GM13977 (cell line): ENCODE data around the gene POLR1E.

Source experiments
- DNase-seq: peaks from one replicate; pipeline ENCODE4 v3.0.0; 2012; ENCODE audit warnings: low spot score
- in situ Hi-C: fragments of 300-500 bp; cut with MboI; formaldehyde crosslinking; loops from one replicate; pipeline ENCODE4 v1.12.0; 2022; ENCODE audit warnings: low sequenced_read_pairs, low pct_unique_long_range_greater_than_20kb, mixed read lengths, inconsistent platforms; ENCODE audit not compliant: unreplicated experiment
- TF ChIP-seq, protein P1 (sequence below): IDR thresholded peaks from 2 replicates; pipeline ENCODE4 v1.5.1; 2012; ENCODE audit warnings: mild to moderate bottlenecking, control low read depth; ENCODE audit not compliant: insufficient read depth; ENCODE audit errors: extremely low read depth, missing control alignments

POLR1E gene

DNA sequence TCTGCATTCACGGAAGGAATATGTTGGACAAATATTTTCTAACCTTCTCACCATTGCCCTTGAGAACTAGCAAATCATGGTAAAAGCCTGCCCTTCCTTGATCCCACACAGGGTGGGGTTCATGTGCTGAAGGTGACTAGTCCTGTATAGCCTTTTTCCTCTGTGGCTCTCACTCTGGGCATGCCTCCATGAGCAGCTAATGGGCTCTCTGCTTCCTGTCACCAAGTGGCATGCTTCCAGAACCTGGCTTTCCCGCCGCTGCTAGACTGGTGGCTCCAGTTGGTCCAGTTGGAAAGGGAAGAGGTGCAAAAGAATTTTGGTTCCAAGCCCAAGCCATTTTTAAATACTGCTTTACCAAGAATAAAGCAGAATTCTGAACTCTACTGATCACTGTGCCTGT, 54.9 kb downstream of the POLR1E start:
- in situ Hi-C loops: no loop called here
- TF ChIP-seq, protein P1, sequence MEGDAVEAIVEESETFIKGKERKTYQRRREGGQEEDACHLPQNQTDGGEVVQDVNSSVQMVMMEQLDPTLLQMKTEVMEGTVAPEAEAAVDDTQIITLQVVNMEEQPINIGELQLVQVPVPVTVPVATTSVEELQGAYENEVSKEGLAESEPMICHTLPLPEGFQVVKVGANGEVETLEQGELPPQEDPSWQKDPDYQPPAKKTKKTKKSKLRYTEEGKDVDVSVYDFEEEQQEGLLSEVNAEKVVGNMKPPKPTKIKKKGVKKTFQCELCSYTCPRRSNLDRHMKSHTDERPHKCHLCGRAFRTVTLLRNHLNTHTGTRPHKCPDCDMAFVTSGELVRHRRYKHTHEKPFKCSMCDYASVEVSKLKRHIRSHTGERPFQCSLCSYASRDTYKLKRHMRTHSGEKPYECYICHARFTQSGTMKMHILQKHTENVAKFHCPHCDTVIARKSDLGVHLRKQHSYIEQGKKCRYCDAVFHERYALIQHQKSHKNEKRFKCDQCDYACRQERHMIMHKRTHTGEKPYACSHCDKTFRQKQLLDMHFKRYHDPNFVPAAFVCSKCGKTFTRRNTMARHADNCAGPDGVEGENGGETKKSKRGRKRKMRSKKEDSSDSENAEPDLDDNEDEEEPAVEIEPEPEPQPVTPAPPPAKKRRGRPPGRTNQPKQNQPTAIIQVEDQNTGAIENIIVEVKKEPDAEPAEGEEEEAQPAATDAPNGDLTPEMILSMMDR: no peak
- no peak for DNase-seq

DNA sequence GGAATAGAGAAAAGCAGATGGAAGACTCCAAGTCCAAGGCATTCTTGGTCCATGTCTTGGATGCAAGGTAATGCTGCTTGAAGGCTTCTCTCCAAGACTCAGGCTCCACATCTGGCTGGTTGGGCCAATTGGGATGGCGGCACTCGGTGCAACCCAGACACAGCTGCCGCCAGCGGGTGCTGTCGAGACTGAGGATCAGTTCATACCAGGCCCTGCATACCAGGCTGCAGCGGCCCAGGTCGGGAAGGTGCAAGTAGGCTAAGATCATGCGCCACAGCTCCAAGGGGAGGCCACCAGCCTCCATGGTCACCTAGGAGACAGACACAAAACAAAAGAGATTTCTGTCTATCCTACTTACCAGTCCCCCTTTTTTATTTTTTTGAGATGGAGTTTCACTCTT, 55.7 kb downstream of the POLR1E start:
- in situ Hi-C loops: no loop called here
- TF ChIP-seq, protein P1: no peak
- DNase-seq: no peak

DNA sequence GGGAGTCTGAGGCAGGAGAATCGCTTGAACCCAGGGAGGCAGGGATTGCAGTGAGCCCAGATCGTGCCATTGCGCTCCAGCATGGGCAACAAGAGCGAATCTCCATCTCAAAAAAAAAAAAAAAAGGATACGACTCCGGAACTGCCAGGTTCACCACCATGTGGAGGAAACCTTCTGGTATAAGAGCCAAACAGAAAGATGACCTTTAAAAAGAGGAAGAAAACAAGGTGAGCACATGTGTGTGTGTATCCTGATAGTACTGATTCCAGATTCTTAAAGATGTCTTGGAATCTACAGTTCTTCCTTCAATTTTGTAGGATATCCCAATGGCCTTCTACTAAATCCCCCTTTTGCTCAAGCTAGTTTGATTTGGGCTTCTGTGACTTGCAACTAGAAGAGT, 56.7 kb downstream of the POLR1E start:
- DNase-seq: no peak
- in situ Hi-C loops: no loop called here
- TF ChIP-seq, protein P1: no peak

DNA sequence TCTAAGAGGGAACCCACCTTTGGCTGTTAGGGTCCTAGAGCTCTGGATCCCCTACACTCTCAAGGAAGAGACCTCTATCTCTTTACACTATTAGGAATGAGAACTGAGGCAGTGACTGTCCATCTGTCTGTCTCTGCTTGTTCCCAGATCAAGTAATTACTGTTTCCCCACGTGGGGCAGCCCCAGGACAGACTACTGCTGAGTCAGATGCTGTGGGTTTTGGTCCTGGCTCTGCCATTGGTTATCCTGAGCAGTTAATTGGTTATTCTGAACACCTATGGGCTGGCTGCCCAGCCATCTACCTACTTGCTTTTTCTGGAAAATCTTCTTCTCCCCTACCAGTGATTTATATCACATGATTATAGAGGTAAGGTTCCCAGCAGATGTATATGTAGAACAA, 57.1 kb downstream of the POLR1E start:
- in situ Hi-C loops: no loop called here

DNA sequence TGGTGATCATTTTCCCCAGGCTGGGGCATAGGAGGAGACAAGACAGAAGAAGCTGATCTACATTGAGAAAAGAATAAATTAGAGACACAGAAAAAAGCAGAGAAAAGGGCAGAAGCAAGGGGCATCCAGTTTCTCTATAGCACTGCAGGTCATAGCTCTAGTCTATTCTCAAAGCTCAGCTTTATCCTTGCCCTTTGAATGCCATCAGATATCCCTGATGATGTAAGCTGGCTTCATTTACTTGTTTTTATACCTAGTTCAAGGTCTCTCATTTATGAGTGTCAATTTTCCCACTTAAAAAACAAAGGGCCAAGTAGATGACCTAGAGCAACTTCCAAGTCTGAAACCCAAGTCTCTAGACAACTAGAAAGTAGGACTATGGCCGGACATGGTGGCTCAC, 57.7 kb downstream of the POLR1E start:
- in situ Hi-C loops: no loop called here
- TF ChIP-seq, protein P1: no peak
- DNase-seq: no peak

More for the DNA sequence above, 57.1 kb downstream of the POLR1E start:
- TF ChIP-seq, protein P1: no peak
- no peak for DNase-seq

DNA sequence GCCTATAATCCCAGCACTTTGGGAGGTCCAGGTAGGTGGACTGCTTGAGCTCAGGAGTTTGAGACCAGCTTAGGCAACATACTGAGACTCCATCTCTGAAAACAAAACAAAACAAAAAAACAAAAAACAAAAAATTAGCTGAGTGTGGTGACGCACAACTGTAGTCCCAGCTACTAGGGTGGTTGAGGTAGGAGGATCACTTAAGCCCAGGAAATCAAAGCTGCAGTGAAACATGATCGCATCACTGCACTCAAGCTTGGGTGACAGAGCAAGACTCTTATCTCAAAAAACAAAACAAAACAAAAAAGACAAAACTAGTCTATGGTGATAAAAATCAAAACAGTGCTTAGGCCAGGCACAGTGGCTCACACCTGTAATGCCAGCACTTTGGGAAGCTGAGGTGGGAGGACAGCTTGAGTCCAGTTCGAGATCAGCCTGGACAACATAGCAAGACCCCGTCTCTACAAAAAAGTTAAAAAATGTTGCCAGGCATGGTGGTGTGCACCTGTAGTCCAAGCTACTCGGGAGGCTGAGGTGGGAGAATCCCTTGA, 61.7 kb downstream of the POLR1E start:
- DNase-seq: no peak
- TF ChIP-seq, protein P1: no peak
- in situ Hi-C loops: no loop called here

DNA sequence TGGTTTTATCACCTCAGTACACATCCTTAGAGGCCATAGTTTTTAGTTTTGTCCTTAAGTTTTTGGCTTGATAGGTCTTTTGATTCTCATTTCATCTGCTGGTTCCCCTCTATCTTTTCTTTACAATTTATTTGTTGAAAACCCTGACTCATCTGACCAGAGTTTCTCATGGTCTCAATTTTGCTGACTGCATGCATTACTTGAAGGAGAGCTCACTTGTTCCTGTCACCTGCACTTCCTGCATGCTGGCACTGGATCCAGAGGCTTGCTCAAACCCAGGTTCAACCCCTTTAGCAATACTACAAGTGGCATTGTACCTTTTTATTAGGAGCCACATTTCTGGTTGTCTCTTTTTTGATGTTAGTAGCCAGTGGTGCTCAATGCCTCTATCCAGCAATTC, 63.8 kb downstream of the POLR1E start:
- DNase-seq: no peak
- TF ChIP-seq, protein P1: no peak
- in situ Hi-C loops: no loop called here
